K562 (cell line): ENCODE results near the gene TMTC3. TPM values are rescaled to one million over a fixed set of nuclear protein-coding genes. Genes with fewer than 3 reads are reported as not detected.

ENCODE experiments used
- ATAC-seq: fragments of 200-7000 bp; cut with Tn5 transposase; 3 replicates; pipeline ENCODE4 v1.9.1; 2020; ENCODE audit warnings: moderate library complexity
- BruUV-seq: library from RNA; stranded (reverse); fragments of 400-500 nt; replicated peaks from 2 replicates; lab custom pipeline; 2021; lab: Mats Ljungman, UMichigan
- CTCF ChIA-PET: fragments of 300-600 bp; formaldehyde crosslinking; extraction: SDS; loops from one replicate; lab custom pipeline; 2021; ENCODE audit warnings: low intra/inter-chr PET ratio; lab: Yijun Ruan, JAX
- POLR2A ChIA-PET: fragments of 300-600, 350-650 bp; sonication (Branson Sonifier 250); formaldehyde crosslinking; extraction: SDS; loops from one replicate; lab custom pipeline; 2021; ENCODE audit warnings: antibody characterized with exemption, inconsistent platforms; lab: Yijun Ruan, JAX
- DNase-seq, 4 experiments: peaks; one replicate each; pipeline versions ENCODE4 v3.0.0 to v3.0.0-alpha.2; 2011 to 2018; ENCODE audit warnings: low spot score in 3 of 4, mixed read lengths in 3 of 4; ENCODE audit errors: extremely low read depth in 1 of 4
- FAIRE-seq: peaks from 2 replicates; lab custom pipeline; 2011; peaks lifted over from hg19 to GRCh38; lab: Jason Lieb, UNC
- H2AFZ ChIP-seq: 2 replicates; pipeline ENCODE4 v1.6.0; 2011; ENCODE audit warnings: low read depth, low read length, control low read depth, inconsistent platforms
- H3K27ac ChIP-seq: fragments of 200-600 bp; 3 replicates; pipeline ENCODE4 v1.8.0; 2011; ENCODE audit warnings: low read depth, mild to moderate bottlenecking, control low read depth, inconsistent platforms, low read length, moderate library complexity, mixed read lengths; ENCODE audit errors: extremely low read depth
- H3K27me3 ChIP-seq, 2 experiments: fragments of 300-600 bp in 1 of 2; 2 replicates in 1 of 2; 3 replicates in 1 of 2; pipeline versions ENCODE4 v1.6.0 to v1.8.0; 2011; ENCODE audit warnings: inconsistent platforms in 2 of 2, low read length in 2 of 2, mild to moderate bottlenecking in 1 of 2, mixed read lengths in 1 of 2, moderate library complexity in 1 of 2; ENCODE audit not compliant: control insufficient read depth in 2 of 2, insufficient read depth in 2 of 2
- H3K36me3 ChIP-seq: fragments of 300-600 bp; 3 replicates; pipeline ENCODE4 v1.8.0; 2011; ENCODE audit warnings: mild to moderate bottlenecking, low read length, inconsistent platforms; ENCODE audit not compliant: control insufficient read depth, insufficient read depth
- H3K4me1 ChIP-seq, 2 experiments: fragments of 200-600 bp in 1 of 2; replicated peaks in 1 of 2; 2 replicates in 1 of 2; 3 replicates in 1 of 2; pipeline versions ENCODE4 v1.5.1 to v1.8.0; 2011; ENCODE audit warnings: inconsistent platforms in 2 of 2, low read length in 2 of 2, mild to moderate bottlenecking in 1 of 2, mixed read lengths in 1 of 2, moderate library complexity in 1 of 2; ENCODE audit not compliant: control insufficient read depth in 2 of 2, insufficient read depth in 2 of 2
- H3K4me2 ChIP-seq: 2 replicates; pipeline ENCODE4 v1.6.1; 2011; ENCODE audit warnings: low read length, control low read depth, inconsistent platforms, mixed read lengths; ENCODE audit not compliant: insufficient read depth
- H3K4me3 ChIP-seq: fragments of 200-600 bp; sonication (generic), shearing (Covaris generic); 2 replicates; pipeline ENCODE4 v1.5.1; 2016; ENCODE audit warnings: control low read depth, inconsistent platforms
- H3K79me2 ChIP-seq: fragments of 200-600 bp; 3 replicates; pipeline ENCODE4 v1.8.0; 2011; ENCODE audit warnings: low read length, inconsistent platforms; ENCODE audit not compliant: control insufficient read depth, insufficient read depth
- H3K9ac ChIP-seq, 2 experiments: 2 replicates each; pipeline versions ENCODE4 v1.6.0 to v1.6.1; 2011; ENCODE audit warnings: low read depth in 2 of 2, low read length in 2 of 2, control low read depth in 1 of 2, inconsistent platforms in 1 of 2, mild to moderate bottlenecking in 1 of 2, mixed read lengths in 1 of 2; ENCODE audit not compliant: insufficient read depth in 1 of 2
- H3K9me1 ChIP-seq: one replicate; pipeline ENCODE4 v1.6.0; 2011; ENCODE audit warnings: inconsistent platforms, mild to moderate bottlenecking, low read length, moderate library complexity; ENCODE audit not compliant: control insufficient read depth, insufficient read depth
- H3K9me3 ChIP-seq: replicated peaks from 2 replicates; pipeline ENCODE4 v1.5.1; 2011; ENCODE audit warnings: low read depth, low read length, inconsistent platforms; ENCODE audit not compliant: control insufficient read depth, insufficient read depth
- H4K20me1 ChIP-seq: replicated peaks from 2 replicates; pipeline ENCODE4 v1.6.1; 2011; ENCODE audit warnings: low read length, inconsistent platforms, mixed read lengths; ENCODE audit not compliant: control insufficient read depth, insufficient read depth
- ATF1 ChIP-seq, 2 experiments: fragments of 450-650 bp in 1 of 2; IDR thresholded peaks; 2 replicates each; pipeline ENCODE4 v1.6.1; 2016; ENCODE audit warnings: missing compliant biosample characterization in 1 of 2, missing genetic modification characterization in 1 of 2
- ESRRB ChIP-seq: fragments of 250-450 bp; sonication (Bioruptor Pico); IDR thresholded peaks from 2 replicates; pipeline ENCODE4 v1.5.0; 2020; ENCODE audit warnings: mild to moderate bottlenecking, moderate library complexity, borderline replicate concordance
- GTF2F1 ChIP-seq: IDR thresholded peaks from 2 replicates; pipeline ENCODE4 v1.6.1; 2011; ENCODE audit warnings: low read depth, low read length, improper control_type of control experiment
- HCFC1 ChIP-seq: IDR thresholded peaks from 2 replicates; pipeline ENCODE4 v1.6.1; 2012; ENCODE audit warnings: low read depth, low read length, improper control_type of control experiment
- KLF6 ChIP-seq: fragments of 250-450 bp; sonication (Bioruptor Pico); IDR thresholded peaks from 2 replicates; pipeline ENCODE4 v1.4.0; 2020; ENCODE audit warnings: mild to moderate bottlenecking, moderate library complexity, borderline replicate concordance
- STAT5B ChIP-seq: fragments of 250-450 bp; sonication (Bioruptor Pico); IDR thresholded peaks from 2 replicates; pipeline ENCODE4 v1.8.0; 2021; ENCODE audit warnings: mild to moderate bottlenecking, inconsistent platforms
- ZEB2 ChIP-seq: fragments of 450-650 bp; IDR thresholded peaks from 2 replicates; pipeline ENCODE4 v1.6.1; 2016
- ZNF764 ChIP-seq: fragments of 250-450 bp; sonication (Bioruptor Pico); IDR thresholded peaks from 2 replicates; pipeline ENCODE4 v1.4.0; 2020; ENCODE audit warnings: low read depth, mild to moderate bottlenecking, moderate library complexity
- WGBS: fragments of 100-300 bp; shearing (Covaris generic); methylation state at CpG from one replicate; pipeline ENCODE4 v1.1.6; 2016; ENCODE audit warnings: low coverage, mixed read lengths; ENCODE audit not compliant: insufficient coverage; ENCODE audit errors: missing lambda C conversion rate; 5-methylcytosine and 5-hydroxymethylcytosine counted together
- in situ Hi-C: fragments of 300-500 bp; cut with MboI; formaldehyde crosslinking; loops from 4 replicates; pipeline ENCODE4 v1.15.0; 2018; ENCODE audit warnings: inconsistent platforms, mixed read lengths
- intact Hi-C: fragments of 100-400 bp; cut with micrococcal nuclease; formaldehyde crosslinking; loops from 2 replicates; pipeline ENCODE4 v1.14.2; 2022
- polyA plus RNA-seq, 8 experiments: library from polyadenylated mRNA; depleted of rRNA in 4 of 8; stranded (reverse) in 5 of 8; unstranded in 3 of 8; fragments of >200 nt; fragmentation: Nextera tagmentation in 2 of 8; fragmentation: Illumina TruSeq in 1 of 8; extraction: Ambion mirVana in 2 of 8; extraction: Trizol in 1 of 8; gene quantifications; 2 replicates each; pipeline versions ENCODE4 v1.2.1 to v1.2.3, GENCODE V29; 2011 to 2014; ENCODE audit warnings: inconsistent platforms in 1 of 8, missing spikeins in 1 of 8
- total RNA-seq, 7 experiments: library from RNA; depleted of rRNA in 6 of 7; stranded (reverse); fragments of >200 nt in 6 of 7; fragmentation: Illumina TruSeq in 2 of 7; extraction: Trizol in 2 of 7; gene quantifications; 2 replicates each; pipeline versions ENCODE4 v1.2.1 to v1.2.3, GENCODE V29; 2011 to 2021; ENCODE audit warnings: low replicate concordance in 1 of 7
- TF ChIP-seq, protein P1 (sequence below): fragments of 200-800 bp; sonication (Bioruptor generic); IDR thresholded peaks from 2 replicates; pipeline ENCODE4 v1.6.1; 2016; ENCODE audit warnings: missing genetic modification characterization, missing compliant biosample characterization
- TF ChIP-seq, protein P2 (sequence below): fragments of 250-450 bp; sonication (Bioruptor Pico); IDR thresholded peaks from 2 replicates; pipeline ENCODE4 v1.5.0; 2022; ENCODE audit warnings: mild to moderate bottlenecking

TMTC3 gene
- total and polyA plus RNA-seq, 9 of the 15 experiments (the other 6 are each of a cell fraction or from before 2014, with no cell fraction given) = 1.9 to 9.8 (median 4.7) TPM

DNA sequence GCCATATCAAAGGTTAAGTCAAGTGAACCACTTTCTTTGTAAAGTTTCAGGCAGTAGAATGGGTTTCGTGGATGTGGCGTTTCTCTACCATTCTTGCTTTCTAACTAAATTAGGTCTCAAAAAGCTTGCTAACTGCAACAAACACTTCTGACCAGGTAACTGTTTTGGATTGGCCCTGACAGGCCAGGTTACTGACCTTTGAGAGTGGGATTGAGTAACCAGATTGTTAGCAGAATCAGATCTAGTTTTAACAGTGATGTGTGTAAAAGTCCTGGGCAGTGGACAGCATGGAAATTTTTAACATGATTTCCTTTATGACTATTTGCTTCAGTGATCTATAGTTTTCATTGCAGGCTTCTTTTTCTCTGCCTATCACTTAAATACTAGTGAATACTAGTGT lies 57.9 kb downstream of the TMTC3 start:
- no peaks in the 10 kb centered on the region for H3K79me2 ChIP-seq
- FAIRE-seq (no peak), ATAC-seq (no peak), DNase-seq (no peak)
- no peak overlapping the region for H2AFZ ChIP-seq
- no peaks in the 10 kb centered on the region for H3K9me1 ChIP-seq
- in situ Hi-C loops = no loop called here
- BruUV-seq = no TSS peak
- no peak overlapping the region for H3K4me3 ChIP-seq
- TF ChIP-seq STAT5B (CRISPR knock-in tag) = no peak
- POLR2A ChIA-PET = no interaction called here
- 86% methylated on average over 2 of the region's 2 CpGs for WGBS
- no peak overlapping the region for H3K4me2 ChIP-seq
- no peaks in the 10 kb centered on the region for H3K27me3 ChIP-seq
- no peaks in the 10 kb centered on the region for H3K9me3 ChIP-seq
- H3K36me3 ChIP-seq = peaks cover 8% of the 10 kb centered on the region; the same call in 1 of the 3 replicates
- no peaks in the 10 kb centered on the region for H4K20me1 ChIP-seq
- no peaks in the 10 kb centered on the region for H3K4me1 ChIP-seq
- intact Hi-C loops = no loop called here
- CTCF ChIA-PET = no interaction called here
- H3K27ac ChIP-seq = no peak overlapping the region
- H3K9ac ChIP-seq = no peak overlapping the region

DNA sequence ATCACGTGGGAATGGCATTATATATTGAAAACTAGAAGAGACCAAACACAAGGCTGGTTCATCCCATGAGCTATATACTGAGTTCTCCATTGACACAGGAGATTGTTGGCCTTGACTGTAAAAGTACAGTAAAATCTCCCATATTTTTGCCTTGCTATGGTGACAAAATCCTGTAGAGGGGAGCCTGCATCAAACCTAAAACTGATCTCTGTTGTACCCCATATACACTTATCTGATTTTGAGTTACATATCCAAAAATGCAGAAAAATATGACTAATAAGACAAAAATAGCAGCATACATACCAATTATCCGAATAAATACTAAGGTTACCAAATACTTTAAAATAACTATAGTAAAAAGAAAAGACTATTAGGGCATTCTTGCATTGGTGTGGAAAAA lies 60.4 kb downstream of the TMTC3 start:
- no peaks in the 10 kb centered on the region for H3K36me3 ChIP-seq
- FAIRE-seq (no peak), ATAC-seq (no peak), DNase-seq (no peak)
- in situ Hi-C loops (no loop called here), intact Hi-C loops (no loop called here)
- no peaks in the 10 kb centered on the region for H3K79me2 ChIP-seq
- ChIA-PET POLR2A (no interaction called here), CTCF (no interaction called here)
- H2AFZ ChIP-seq = no peak overlapping the region
- no peaks in the 10 kb centered on the region for H4K20me1 ChIP-seq
- 3% methylated on average over 2 of the region's 2 CpGs for WGBS
- no peaks in the 10 kb centered on the region for H3K9me3 ChIP-seq
- no peak overlapping the region for H3K9ac ChIP-seq
- no peak overlapping the region for H3K27ac ChIP-seq
- no peak overlapping the region for H3K4me3 ChIP-seq
- no peaks in the 10 kb centered on the region for H3K27me3 ChIP-seq
- no TSS peak for BruUV-seq
- no peaks in the 10 kb centered on the region for H3K9me1 ChIP-seq
- H3K4me1 ChIP-seq = no peaks in the 10 kb centered on the region
- H3K4me2 ChIP-seq = no peak overlapping the region
- TF ChIP-seq ZNF764 (CRISPR knock-in tag) = no peak
- TF ChIP-seq ESRRB (CRISPR knock-in tag) = no peak
- no peak for TF ChIP-seq ATF1 (CRISPR knock-in tag; IDR thresholded peaks at IDR 0.05)
- TF ChIP-seq ATF1 (tag; IDR thresholded peaks at IDR 0.05) = no peak
- TF ChIP-seq, protein P1, sequence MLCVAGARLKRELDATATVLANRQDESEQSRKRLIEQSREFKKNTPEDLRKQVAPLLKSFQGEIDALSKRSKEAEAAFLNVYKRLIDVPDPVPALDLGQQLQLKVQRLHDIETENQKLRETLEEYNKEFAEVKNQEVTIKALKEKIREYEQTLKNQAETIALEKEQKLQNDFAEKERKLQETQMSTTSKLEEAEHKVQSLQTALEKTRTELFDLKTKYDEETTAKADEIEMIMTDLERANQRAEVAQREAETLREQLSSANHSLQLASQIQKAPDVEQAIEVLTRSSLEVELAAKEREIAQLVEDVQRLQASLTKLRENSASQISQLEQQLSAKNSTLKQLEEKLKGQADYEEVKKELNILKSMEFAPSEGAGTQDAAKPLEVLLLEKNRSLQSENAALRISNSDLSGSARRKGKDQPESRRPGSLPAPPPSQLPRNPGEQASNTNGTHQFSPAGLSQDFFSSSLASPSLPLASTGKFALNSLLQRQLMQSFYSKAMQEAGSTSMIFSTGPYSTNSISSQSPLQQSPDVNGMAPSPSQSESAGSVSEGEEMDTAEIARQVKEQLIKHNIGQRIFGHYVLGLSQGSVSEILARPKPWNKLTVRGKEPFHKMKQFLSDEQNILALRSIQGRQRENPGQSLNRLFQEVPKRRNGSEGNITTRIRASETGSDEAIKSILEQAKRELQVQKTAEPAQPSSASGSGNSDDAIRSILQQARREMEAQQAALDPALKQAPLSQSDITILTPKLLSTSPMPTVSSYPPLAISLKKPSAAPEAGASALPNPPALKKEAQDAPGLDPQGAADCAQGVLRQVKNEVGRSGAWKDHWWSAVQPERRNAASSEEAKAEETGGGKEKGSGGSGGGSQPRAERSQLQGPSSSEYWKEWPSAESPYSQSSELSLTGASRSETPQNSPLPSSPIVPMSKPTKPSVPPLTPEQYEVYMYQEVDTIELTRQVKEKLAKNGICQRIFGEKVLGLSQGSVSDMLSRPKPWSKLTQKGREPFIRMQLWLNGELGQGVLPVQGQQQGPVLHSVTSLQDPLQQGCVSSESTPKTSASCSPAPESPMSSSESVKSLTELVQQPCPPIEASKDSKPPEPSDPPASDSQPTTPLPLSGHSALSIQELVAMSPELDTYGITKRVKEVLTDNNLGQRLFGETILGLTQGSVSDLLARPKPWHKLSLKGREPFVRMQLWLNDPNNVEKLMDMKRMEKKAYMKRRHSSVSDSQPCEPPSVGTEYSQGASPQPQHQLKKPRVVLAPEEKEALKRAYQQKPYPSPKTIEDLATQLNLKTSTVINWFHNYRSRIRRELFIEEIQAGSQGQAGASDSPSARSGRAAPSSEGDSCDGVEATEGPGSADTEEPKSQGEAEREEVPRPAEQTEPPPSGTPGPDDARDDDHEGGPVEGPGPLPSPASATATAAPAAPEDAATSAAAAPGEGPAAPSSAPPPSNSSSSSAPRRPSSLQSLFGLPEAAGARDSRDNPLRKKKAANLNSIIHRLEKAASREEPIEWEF (CRISPR knock-in tag) = no peak
- no peak for TF ChIP-seq ZEB2
- TF ChIP-seq GTF2F1 = no peak
- TF ChIP-seq HCFC1 = no peak
- TF ChIP-seq KLF6 = no peak
- TF ChIP-seq, protein P2, sequence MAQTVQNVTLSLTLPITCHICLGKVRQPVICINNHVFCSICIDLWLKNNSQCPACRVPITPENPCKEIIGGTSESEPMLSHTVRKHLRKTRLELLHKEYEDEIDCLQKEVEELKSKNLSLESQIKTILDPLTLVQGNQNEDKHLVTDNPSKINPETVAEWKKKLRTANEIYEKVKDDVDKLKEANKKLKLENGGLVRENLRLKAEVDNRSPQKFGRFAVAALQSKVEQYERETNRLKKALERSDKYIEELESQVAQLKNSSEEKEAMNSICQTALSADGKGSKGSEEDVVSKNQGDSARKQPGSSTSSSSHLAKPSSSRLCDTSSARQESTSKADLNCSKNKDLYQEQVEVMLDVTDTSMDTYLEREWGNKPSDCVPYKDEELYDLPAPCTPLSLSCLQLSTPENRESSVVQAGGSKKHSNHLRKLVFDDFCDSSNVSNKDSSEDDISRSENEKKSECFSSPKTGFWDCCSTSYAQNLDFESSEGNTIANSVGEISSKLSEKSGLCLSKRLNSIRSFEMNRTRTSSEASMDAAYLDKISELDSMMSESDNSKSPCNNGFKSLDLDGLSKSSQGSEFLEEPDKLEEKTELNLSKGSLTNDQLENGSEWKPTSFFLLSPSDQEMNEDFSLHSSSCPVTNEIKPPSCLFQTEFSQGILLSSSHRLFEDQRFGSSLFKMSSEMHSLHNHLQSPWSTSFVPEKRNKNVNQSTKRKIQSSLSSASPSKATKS (CRISPR knock-in tag) = no peak
